Measurements from ENCODE around the gene CADPS. TPM values are rescaled to one million over a fixed set of nuclear protein-coding genes. Genes with fewer than 3 reads are reported as not detected.

The CADPS gene
- total RNA-seq, 1 donor: 3.7 TPM

DNA sequence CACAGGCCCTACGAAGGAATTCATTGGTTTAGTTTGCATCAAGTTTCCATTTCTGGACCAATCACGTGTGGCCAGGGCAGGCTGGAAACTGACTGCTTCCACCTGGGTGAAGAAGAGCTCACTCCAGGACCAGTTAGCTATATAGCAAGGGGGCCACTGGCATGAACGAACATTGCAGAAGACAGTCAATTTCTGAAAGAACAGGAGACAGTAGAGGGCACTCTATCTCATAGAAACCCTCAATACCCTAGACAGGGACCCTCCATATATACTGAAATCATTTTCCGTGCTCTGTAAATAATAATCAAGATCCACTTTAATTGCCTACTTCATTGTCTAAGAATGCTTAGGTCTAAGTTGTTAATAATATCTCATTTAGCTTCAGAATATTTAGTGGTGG, 215.6 kb downstream of the CADPS start:
- TF ChIP-seq, protein P1, sequence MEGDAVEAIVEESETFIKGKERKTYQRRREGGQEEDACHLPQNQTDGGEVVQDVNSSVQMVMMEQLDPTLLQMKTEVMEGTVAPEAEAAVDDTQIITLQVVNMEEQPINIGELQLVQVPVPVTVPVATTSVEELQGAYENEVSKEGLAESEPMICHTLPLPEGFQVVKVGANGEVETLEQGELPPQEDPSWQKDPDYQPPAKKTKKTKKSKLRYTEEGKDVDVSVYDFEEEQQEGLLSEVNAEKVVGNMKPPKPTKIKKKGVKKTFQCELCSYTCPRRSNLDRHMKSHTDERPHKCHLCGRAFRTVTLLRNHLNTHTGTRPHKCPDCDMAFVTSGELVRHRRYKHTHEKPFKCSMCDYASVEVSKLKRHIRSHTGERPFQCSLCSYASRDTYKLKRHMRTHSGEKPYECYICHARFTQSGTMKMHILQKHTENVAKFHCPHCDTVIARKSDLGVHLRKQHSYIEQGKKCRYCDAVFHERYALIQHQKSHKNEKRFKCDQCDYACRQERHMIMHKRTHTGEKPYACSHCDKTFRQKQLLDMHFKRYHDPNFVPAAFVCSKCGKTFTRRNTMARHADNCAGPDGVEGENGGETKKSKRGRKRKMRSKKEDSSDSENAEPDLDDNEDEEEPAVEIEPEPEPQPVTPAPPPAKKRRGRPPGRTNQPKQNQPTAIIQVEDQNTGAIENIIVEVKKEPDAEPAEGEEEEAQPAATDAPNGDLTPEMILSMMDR (IDR thresholded peaks at IDR 0.05; ENCODE audit: insufficient read depth, low read length): no peak
- DNase-seq (ENCODE audit: low read depth): no peak
- H3K4me3 ChIP-seq (ENCODE audit: low read depth, low read length): no peak overlapping the region

DNA sequence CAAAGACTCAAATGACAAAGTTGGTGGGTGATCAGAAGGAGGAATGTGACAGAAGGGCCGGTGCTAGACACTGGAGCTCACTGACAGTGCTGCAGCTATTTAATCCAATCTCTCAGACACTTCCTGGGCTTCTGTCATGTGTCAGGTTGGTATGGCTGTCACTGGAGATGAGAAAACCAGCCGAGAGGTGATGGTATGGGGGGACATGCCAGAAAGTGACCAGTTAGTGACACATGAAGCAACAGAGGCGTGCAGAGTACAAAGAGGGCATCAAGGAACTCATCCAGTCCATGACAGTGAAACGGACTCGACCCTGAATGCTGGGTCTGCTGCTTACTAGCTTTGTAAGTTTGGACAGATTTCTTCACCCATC, 219.5 kb downstream of the CADPS start:
- DNase-seq (ENCODE audit: low read depth): no peak
- no peak overlapping the region for H3K4me3 ChIP-seq (ENCODE audit: low read depth, low read length)
- TF ChIP-seq, protein P1 (IDR thresholded peaks at IDR 0.05; ENCODE audit: insufficient read depth, low read length): no peak

DNA sequence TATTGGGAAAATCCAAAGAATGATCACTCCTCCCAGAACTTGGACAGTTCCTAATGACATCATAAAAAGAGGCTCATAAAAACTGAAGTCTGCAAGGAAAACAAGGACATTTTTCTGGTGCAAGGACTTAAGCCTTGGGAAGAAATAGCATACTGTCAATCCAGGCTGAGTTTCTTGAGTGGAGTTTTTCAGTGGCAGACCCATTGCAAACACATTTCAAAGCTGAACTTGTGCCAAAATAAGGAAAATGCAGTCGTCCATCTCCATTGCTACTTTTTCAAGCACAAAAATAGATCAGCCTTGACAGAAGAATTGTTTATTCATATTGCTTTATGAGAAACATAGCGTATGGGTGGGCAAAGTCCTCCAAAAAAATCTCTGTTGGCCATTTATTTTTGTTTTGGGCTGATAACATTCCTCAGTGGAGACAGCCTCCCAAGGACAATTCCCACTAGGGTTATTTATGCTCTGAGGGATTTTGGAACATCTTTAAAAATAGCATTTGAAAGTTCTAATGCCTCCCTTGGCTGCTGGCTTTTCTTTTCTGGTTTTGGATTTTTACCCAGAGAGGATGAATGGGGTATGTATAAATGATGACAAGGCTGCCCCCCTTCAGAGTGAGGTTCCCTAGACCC, 220.0 kb downstream of the CADPS start:
- TF ChIP-seq, protein P1 (IDR thresholded peaks at IDR 0.05; ENCODE audit: insufficient read depth, low read length): no peak
- H3K4me3 ChIP-seq (ENCODE audit: low read depth, low read length): no peak overlapping the region
- no peak for DNase-seq (ENCODE audit: low read depth)

DNA sequence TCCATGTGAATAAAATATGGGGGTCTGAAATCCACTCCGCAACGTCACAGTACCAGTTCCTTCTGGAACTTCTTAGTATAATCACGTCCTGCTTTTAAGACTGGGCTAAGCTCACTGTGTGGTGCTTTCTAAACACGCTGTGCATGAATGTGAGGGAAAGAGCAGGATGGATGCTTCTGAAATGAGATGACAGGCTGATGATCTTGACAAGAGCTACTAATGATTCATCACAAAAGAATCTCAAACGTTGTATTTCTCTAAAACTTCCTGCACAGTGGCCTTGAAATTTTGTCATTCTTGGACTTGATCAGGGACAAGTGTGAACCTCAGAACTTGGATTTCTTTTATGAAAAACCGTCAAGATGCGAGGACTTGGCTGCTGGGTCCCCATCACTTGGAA, 221.4 kb downstream of the CADPS start:
- no peak overlapping the region for H3K4me3 ChIP-seq (ENCODE audit: low read depth, low read length)
- TF ChIP-seq, protein P1 (IDR thresholded peaks at IDR 0.05; ENCODE audit: insufficient read depth, low read length): no peak
- DNase-seq (ENCODE audit: low read depth): no peak

DNA sequence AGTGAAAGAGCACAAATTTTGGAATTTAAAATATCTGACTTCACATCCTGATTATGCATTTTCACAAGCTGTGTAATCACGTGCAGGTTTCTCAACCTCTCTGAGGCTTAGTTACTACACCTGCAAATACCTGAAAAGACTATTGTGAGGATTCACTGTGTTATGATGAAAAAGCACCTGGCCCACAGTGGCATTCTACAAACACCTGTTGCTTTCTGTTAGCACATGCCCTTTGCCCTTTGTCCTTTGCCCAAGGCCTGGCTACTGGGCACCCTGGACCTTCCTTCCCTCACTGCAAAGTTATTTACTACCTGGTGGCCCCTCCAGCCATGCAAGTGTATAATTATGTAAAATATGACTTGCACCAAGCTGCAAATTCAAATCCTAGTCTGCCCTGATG, 227.5 kb downstream of the CADPS start:
- no peak overlapping the region for H3K4me3 ChIP-seq (ENCODE audit: low read depth, low read length)
- TF ChIP-seq, protein P1 (IDR thresholded peaks at IDR 0.05; ENCODE audit: insufficient read depth, low read length): no peak

DNA sequence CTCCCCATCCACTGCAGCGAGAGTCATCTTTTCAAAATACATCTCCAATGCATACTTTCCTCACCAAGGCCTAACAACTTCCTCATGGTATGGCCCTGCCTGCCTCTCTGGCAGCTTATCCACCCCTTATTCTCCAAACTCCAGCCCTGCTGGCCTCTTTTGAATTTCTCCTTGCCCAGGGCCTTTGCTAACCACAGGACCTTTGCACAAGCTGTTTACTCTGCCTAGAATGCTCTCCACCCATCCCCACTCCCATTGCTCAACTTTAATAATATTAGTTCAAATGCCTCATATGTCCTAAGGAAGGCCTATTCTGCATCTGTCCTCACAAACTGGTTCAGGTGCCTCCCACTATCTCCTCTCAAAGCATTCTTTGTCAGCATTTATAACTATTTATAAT, 230.7 kb downstream of the CADPS start:
- no peak overlapping the region for H3K4me3 ChIP-seq (ENCODE audit: low read depth, low read length)
- TF ChIP-seq, protein P1 (IDR thresholded peaks at IDR 0.05; ENCODE audit: insufficient read depth, low read length): no peak
- no peak for DNase-seq (ENCODE audit: low read depth)

More for the DNA sequence above, 227.5 kb downstream of the CADPS start:
- no peak for DNase-seq (ENCODE audit: low read depth)

DNA sequence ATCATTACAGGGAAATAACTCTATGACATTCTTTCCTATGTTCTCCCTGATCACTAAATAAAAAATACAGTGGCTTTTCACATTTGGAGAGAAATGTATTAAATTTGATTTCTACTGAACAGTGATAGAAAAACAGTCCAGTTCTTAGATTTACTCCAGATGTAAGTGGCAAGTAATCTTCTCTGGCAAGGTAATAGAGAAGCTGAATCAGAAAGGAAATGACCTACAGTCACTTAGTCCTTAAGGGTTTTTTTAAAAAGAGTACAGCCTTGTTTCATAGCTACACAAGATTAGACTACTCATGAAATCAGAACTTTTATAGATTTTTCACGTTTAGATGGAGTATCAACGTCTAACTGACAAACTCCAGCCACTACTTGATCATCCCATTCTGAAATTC, 236.9 kb downstream of the CADPS start:
- DNase-seq (ENCODE audit: low read depth): peak; percentile 11
- TF ChIP-seq, protein P1 (IDR thresholded peaks at IDR 0.05; ENCODE audit: insufficient read depth, low read length): no peak
- no peak overlapping the region for H3K4me3 ChIP-seq (ENCODE audit: low read depth, low read length)

Measured in fibroblast of the aortic adventitia (primary cell).